Hepatic stellate cell (primary cell): ENCODE measurements around the gene HS6ST2.

Experiments
- DNase-seq: peaks from one replicate; pipeline ENCODE4 v3.0.0; 2011; ENCODE audit warnings: low spot score

HS6ST2 gene

GRCh38 chrX:132676561-132677186 is 281.8 kb downstream of the HS6ST2 start:
- no peak for DNase-seq

GRCh38 chrX:132676102-132676501 is 282.3 kb downstream of the HS6ST2 start:
- DNase-seq = no peak

GRCh38 chrX:132673331-132673730 is 285.1 kb downstream of the HS6ST2 start:
- DNase-seq = no peak

GRCh38 chrX:132671229-132671641 is 287.2 kb downstream of the HS6ST2 start:
- no peak for DNase-seq

GRCh38 chrX:132669142-132669541 is 289.3 kb downstream of the HS6ST2 start:
- no peak for DNase-seq

- no peak for DNase-seq
These were observed 290.3 kb downstream of the HS6ST2 start for GRCh38 chrX:132668178-132668577.

- no peak for DNase-seq
These were observed 292.8 kb downstream of the HS6ST2 start for GRCh38 chrX:132665676-132666075.

- no peak for DNase-seq
These were observed 294.2 kb downstream of the HS6ST2 start for GRCh38 chrX:132664273-132664672.

- no peak for DNase-seq
These were observed 295.6 kb downstream of the HS6ST2 start for GRCh38 chrX:132662844-132663243.

- no peak for DNase-seq
These were observed 300.6 kb downstream of the HS6ST2 start for GRCh38 chrX:132657876-132658275.

GRCh38 chrX:132652871-132653270 is 305.6 kb downstream of the HS6ST2 start:
- DNase-seq = no peak

GRCh38 chrX:132651421-132652086 is 306.9 kb downstream of the HS6ST2 start:
- DNase-seq = no peak

- no peak for DNase-seq
These were observed 309.5 kb downstream of the HS6ST2 start for GRCh38 chrX:132648895-132649294.

GRCh38 chrX:132639446-132639845 is 319.0 kb downstream of the HS6ST2 start:
- DNase-seq = no peak

GRCh38 chrX:132638313-132638712 is 320.1 kb downstream of the HS6ST2 start:
- no peak for DNase-seq

- DNase-seq = no peak
These were observed 322.3 kb downstream of the HS6ST2 start for GRCh38 chrX:132636080-132636479.

GRCh38 chrX:132634521-132634920 is 323.9 kb downstream of the HS6ST2 start:
- no peak for DNase-seq

GRCh38 chrX:132631579-132632232 is 326.7 kb downstream of the HS6ST2 start:
- DNase-seq = peak; percentile 7

GRCh38 chrX:132624466-132624865 is 334.0 kb downstream of the HS6ST2 start:
- no peak for DNase-seq

- DNase-seq = no peak
These were observed 334.5 kb downstream of the HS6ST2 start for GRCh38 chrX:132623942-132624341.

- no peak for DNase-seq
These were observed 335.1 kb downstream of the HS6ST2 start for GRCh38 chrX:132623300-132623699.

GRCh38 chrX:132622130-132622529 is 336.3 kb downstream of the HS6ST2 start:
- DNase-seq = no peak

GRCh38 chrX:132618810-132619209 is 339.6 kb downstream of the HS6ST2 start:
- DNase-seq = no peak
